MM.1S (cell line): ENCODE results near the gene RNF114.

Experiments
- DNase-seq: peaks from one replicate; pipeline ENCODE4 v3.0.0-alpha.2; 2015
- H2AFZ ChIP-seq: fragments of 300-600 bp; sonication (generic); 2 replicates; pipeline ENCODE4 v1.6.0; 2016; ENCODE audit warnings: antibody characterized with exemption, low read length
- H3F3A ChIP-seq: fragments of 300-600 bp; sonication (generic); 2 replicates; pipeline ENCODE4 v1.6.1; 2016; ENCODE audit warnings: mild to moderate bottlenecking, antibody characterized with exemption, low read length, moderate library complexity, mixed read lengths; ENCODE audit not compliant: insufficient read depth
- H3K27ac ChIP-seq: fragments of 300-600 bp; sonication (generic); 2 replicates; pipeline ENCODE4 v1.5.1; 2016; ENCODE audit warnings: mild to moderate bottlenecking, low read length
- H3K27me3 ChIP-seq: fragments of 300-600 bp; sonication (generic); replicated peaks from 2 replicates; pipeline ENCODE4 v1.6.0; 2016; ENCODE audit warnings: low read length; ENCODE audit not compliant: insufficient read depth
- H3K36me3 ChIP-seq: fragments of 300-600 bp; sonication (generic); replicated peaks from 2 replicates; pipeline ENCODE4 v1.6.1; 2016; ENCODE audit warnings: mild to moderate bottlenecking, low read length, mixed read lengths; ENCODE audit not compliant: insufficient read depth
- H3K4me1 ChIP-seq: fragments of 300-600 bp; sonication (generic); 2 replicates; pipeline ENCODE4 v1.6.1; 2016; ENCODE audit warnings: low read length, mixed read lengths
- H3K4me2 ChIP-seq: fragments of 300-600 bp; sonication (generic); 2 replicates; pipeline ENCODE4 v1.6.0; 2016; ENCODE audit warnings: low read depth, low read length
- H3K4me3 ChIP-seq: fragments of 300-600 bp; sonication (generic); 2 replicates; pipeline ENCODE4 v1.5.1; 2016; ENCODE audit warnings: low read length, mixed read lengths
- H3K79me2 ChIP-seq: fragments of 300-600 bp; sonication (generic); 2 replicates; pipeline ENCODE4 v1.6.1; 2016; ENCODE audit warnings: mixed run types, low read length, mixed read lengths
- H3K9ac ChIP-seq: fragments of 300-600 bp; sonication (generic); 2 replicates; pipeline ENCODE4 v1.6.1; 2016; ENCODE audit warnings: low read length, mixed read lengths
- H3K9me2 ChIP-seq: fragments of 300-600 bp; sonication (generic); replicated peaks from 2 replicates; pipeline ENCODE4 v1.6.1; 2016; ENCODE audit warnings: mild to moderate bottlenecking, low read length, mixed read lengths; ENCODE audit not compliant: insufficient read depth
- H3K9me3 ChIP-seq: fragments of 300-600 bp; sonication (generic); replicated peaks from 2 replicates; pipeline ENCODE4 v1.6.1; 2016; ENCODE audit warnings: mild to moderate bottlenecking, low read length, mixed read lengths; ENCODE audit not compliant: insufficient read depth
- H4K20me1 ChIP-seq: fragments of 300-600 bp; sonication (generic); 2 replicates; pipeline ENCODE4 v1.6.1; 2016; ENCODE audit warnings: mild to moderate bottlenecking, low read length, moderate library complexity, mixed read lengths; ENCODE audit not compliant: insufficient read depth
- EZH2 ChIP-seq: fragments of 300-600 bp; sonication (generic); optimal IDR thresholded peaks from 2 replicates; pipeline ENCODE3; 2017; ENCODE audit warnings: low read depth, mild to moderate bottlenecking, antibody characterized with exemption, low read length, mixed read lengths
- EZH2phosphoT487 ChIP-seq: fragments of 300-600 bp; sonication (generic); IDR thresholded peaks from 2 replicates; pipeline ENCODE4 v1.6.1; 2018; ENCODE audit warnings: antibody characterized with exemption, low read length
- TF ChIP-seq, protein P1 (sequence below): fragments of 300-600 bp; sonication (generic); IDR thresholded peaks from 2 replicates; pipeline ENCODE4 v1.5.1; 2016; ENCODE audit warnings: antibody characterized with exemption, low read length, mixed read lengths

Gene RNF114

DNA sequence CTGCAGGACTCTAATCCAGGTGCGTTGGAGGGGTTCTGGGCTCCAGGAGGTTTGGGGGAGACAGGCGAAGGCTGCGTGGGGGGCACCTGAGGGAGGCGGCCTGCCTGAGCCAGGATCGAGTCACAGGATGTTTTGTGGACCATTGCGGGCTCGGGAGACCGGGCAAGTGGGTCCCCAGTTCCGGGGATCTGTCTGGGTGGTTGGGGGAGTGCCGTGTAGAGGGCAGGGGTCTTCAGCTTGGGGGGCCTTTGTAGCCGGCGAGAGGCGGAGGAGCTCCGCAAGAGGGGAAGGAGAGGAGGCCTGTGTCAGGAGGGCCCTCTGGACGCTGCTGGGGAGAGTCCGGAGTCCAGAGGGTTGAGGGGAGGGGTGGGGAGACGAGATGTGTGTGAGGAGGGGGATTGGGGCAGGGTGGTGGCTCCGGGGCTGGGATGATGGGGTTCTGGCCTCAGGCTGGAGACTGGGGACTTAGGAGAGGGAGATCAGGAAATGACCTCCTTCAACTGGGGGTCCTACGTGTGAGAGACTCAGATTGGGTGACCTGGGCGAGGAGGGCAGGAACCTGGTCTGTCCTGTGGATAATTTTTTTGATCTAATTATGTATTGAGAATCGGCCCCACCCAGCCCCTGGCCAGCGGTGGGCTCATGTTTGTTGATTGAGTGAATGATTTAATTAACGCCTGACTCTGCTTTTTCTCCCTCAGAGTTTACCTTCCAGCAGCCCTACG, 47.1 kb downstream of the RNF114 start:
- peak overlapping the region; percentile 81 for H3K4me2 ChIP-seq
- no peaks in the 10 kb centered on the region for H3K9me3 ChIP-seq
- peaks cover 3% of the 10 kb centered on the region for H3K4me1 ChIP-seq
- TF ChIP-seq EZH2phosphoT487: no peak
- TF ChIP-seq EZH2: no peak
- TF ChIP-seq, protein P1, sequence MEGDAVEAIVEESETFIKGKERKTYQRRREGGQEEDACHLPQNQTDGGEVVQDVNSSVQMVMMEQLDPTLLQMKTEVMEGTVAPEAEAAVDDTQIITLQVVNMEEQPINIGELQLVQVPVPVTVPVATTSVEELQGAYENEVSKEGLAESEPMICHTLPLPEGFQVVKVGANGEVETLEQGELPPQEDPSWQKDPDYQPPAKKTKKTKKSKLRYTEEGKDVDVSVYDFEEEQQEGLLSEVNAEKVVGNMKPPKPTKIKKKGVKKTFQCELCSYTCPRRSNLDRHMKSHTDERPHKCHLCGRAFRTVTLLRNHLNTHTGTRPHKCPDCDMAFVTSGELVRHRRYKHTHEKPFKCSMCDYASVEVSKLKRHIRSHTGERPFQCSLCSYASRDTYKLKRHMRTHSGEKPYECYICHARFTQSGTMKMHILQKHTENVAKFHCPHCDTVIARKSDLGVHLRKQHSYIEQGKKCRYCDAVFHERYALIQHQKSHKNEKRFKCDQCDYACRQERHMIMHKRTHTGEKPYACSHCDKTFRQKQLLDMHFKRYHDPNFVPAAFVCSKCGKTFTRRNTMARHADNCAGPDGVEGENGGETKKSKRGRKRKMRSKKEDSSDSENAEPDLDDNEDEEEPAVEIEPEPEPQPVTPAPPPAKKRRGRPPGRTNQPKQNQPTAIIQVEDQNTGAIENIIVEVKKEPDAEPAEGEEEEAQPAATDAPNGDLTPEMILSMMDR: no peak
- H3F3A ChIP-seq: no peaks in the 10 kb centered on the region
- peak overlapping the region; percentile 36; the same call in 1 of the 2 replicates for H3K9ac ChIP-seq
- peak overlapping the region; percentile 33; the same call in 1 of the 2 replicates for H2AFZ ChIP-seq
- no peaks in the 10 kb centered on the region for H3K9me2 ChIP-seq
- DNase-seq: no peak
- H3K36me3 ChIP-seq: no peaks in the 10 kb centered on the region
- no peaks in the 10 kb centered on the region for H3K79me2 ChIP-seq
- no peaks in the 10 kb centered on the region for H3K27me3 ChIP-seq
- no peaks in the 10 kb centered on the region for H4K20me1 ChIP-seq
- peak overlapping the region; percentile 41 for H3K4me3 ChIP-seq
- no peak overlapping the region for H3K27ac ChIP-seq

GRCh38 chr20:49983848-49984408, 47.7 kb downstream of the RNF114 start:
- Histone ChIP-seq H3F3A (no peaks in the 10 kb centered on the region), H3K79me2 (no peaks in the 10 kb centered on the region), H3K9me3 (no peaks in the 10 kb centered on the region), H3K9ac (no peak overlapping the region), H4K20me1 (no peaks in the 10 kb centered on the region), H2AFZ (no peak overlapping the region), H3K9me2 (no peaks in the 10 kb centered on the region), H3K4me2 (no peak overlapping the region), H3K27ac (no peak overlapping the region), H3K4me1 (peaks cover 3% of the 10 kb centered on the region), H3K36me3 (no peaks in the 10 kb centered on the region), H3K4me3 (no peak overlapping the region), H3K27me3 (no peaks in the 10 kb centered on the region)
- TF ChIP-seq EZH2phosphoT487 (no peak), EZH2 (no peak)
- TF ChIP-seq, protein P1: no peak
- no peak for DNase-seq

GRCh38 chr20:49984426-49985153, 48.4 kb downstream of the RNF114 start:
- no peaks in the 10 kb centered on the region for H3K36me3 ChIP-seq
- H3K4me3 ChIP-seq: no peak overlapping the region

More at GRCh38 chr20:49984426-49985153, 48.4 kb downstream of the RNF114 start:
- DNase-seq: no peak
- H3K9me2 ChIP-seq: no peaks in the 10 kb centered on the region
- peaks cover 3% of the 10 kb centered on the region for H3K4me1 ChIP-seq
- no peak overlapping the region for H2AFZ ChIP-seq
- H3K27me3 ChIP-seq: no peaks in the 10 kb centered on the region
- H3K9me3 ChIP-seq: no peaks in the 10 kb centered on the region
- H3K27ac ChIP-seq: no peak overlapping the region
- no peaks in the 10 kb centered on the region for H3K79me2 ChIP-seq
- TF ChIP-seq, protein P1: no peak
- TF ChIP-seq EZH2: no peak
- no peak for TF ChIP-seq EZH2phosphoT487
- no peaks in the 10 kb centered on the region for H4K20me1 ChIP-seq
- H3K4me2 ChIP-seq: no peak overlapping the region
- no peak overlapping the region for H3K9ac ChIP-seq
- no peaks in the 10 kb centered on the region for H3F3A ChIP-seq
